Suppressor macrophage (primary cell): Measurements from ENCODE around the gene WDR88.
A peak's percentile ranks its signal among the peaks of the same experiment; 100 is the strongest.
"Not testable (repeated sequence)": the region's sequence is repeated elsewhere in the genome, so short reads cannot be mapped to it uniquely, and the experiment has no call there.

Experiments
- DNase-seq, 4 experiments: peaks; one replicate each; pipeline ENCODE4 v3.0.0-alpha.2; 2020 to 2022
- total RNA-seq, 17 experiments: gene quantifications; one replicate each; lab custom pipeline; 2026; ENCODE audit warnings: mixed read lengths in 6 of 17, inconsistent platforms in 3 of 17; lab: John Stamatoyannopoulos, UW

WDR88 gene, protein sequence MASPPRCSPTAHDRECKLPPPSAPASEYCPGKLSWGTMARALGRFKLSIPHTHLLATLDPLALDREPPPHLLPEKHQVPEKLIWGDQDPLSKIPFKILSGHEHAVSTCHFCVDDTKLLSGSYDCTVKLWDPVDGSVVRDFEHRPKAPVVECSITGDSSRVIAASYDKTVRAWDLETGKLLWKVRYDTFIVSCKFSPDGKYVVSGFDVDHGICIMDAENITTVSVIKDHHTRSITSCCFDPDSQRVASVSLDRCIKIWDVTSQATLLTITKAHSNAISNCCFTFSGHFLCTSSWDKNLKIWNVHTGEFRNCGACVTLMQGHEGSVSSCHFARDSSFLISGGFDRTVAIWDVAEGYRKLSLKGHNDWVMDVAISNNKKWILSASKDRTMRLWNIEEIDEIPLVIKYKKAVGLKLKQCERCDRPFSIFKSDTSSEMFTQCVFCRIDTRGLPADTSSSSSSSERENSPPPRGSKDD
- 0 to 0.77 (median 0) reads per million in 17 experiments for total RNA-seq

GRCh38 chr19:33132021-33132420, at the start of gene WDR88:
TSS of gene WDR88 (plus strand) at chr19:33132114. CDS start at chr19:33132170, 56 bp downstream.
- DNase-seq = no peak

- no peak for DNase-seq
Observed at GRCh38 chr19:33085570-33086128, 46.3 kb upstream of the WDR88 start.

GRCh38 chr19:33086955-33087354, 45.0 kb upstream of the WDR88 start:
- DNase-seq = no peak

- no peak for DNase-seq
Observed at GRCh38 chr19:33089010-33089409, 42.9 kb upstream of the WDR88 start.

DNA sequence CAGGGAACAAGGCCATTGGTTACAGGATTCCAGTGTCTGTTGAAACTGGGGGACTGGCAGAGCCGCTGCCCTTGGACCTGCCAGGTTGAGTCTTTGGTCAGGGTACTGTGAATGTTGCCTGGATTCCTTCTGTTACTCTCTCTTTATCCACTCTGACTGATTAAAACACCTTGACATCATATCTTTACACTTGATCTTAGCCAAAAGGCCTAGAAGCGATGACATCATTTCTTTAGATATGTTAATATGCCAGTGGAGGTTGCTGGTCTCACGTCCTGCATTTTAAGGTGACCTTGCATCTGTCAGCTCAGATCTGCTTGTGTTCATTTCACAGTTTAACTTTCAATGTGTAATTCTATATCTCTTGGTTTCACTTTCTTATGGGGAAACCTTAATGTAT, 41.7 kb upstream of the WDR88 start:
- DNase-seq = no peak

GRCh38 chr19:33093420-33094210, 38.3 kb upstream of the WDR88 start:
- no peak for DNase-seq

DNA sequence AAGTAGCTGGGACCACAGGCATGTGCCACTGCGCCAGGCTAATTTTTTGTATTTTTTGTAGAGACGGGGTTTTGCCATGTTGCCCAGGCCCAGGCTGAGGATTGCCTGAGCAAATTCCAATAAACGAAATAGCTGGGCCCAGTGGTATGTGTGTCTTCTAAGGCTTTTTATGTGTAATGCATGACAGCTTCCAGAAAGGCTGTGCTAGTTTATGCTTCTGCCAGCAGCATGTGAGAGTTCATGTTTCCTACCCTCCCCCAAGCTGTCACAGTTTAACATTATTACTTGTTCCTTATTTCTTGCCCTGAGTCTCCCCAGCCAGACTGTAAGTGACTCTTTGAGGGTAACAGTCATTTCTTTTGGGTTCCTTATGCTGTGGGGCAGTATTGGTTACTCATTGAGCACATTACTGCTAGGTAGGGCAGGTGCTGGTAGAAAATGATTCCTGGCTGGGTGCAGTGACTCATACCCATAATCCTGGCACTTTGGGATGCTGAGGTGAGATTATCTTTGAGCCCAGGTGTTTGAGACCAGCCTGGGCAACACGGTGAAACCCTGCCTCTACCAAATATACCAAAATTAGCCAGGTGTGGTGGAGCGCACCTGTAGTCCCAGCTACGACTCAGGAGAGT, 37.4 kb upstream of the WDR88 start:
- no peak for DNase-seq

- no peak for DNase-seq
Observed at GRCh38 chr19:33096005-33096404, 35.9 kb upstream of the WDR88 start.

GRCh38 chr19:33098055-33098534, 33.8 kb upstream of the WDR88 start:
- no peak for DNase-seq

DNA sequence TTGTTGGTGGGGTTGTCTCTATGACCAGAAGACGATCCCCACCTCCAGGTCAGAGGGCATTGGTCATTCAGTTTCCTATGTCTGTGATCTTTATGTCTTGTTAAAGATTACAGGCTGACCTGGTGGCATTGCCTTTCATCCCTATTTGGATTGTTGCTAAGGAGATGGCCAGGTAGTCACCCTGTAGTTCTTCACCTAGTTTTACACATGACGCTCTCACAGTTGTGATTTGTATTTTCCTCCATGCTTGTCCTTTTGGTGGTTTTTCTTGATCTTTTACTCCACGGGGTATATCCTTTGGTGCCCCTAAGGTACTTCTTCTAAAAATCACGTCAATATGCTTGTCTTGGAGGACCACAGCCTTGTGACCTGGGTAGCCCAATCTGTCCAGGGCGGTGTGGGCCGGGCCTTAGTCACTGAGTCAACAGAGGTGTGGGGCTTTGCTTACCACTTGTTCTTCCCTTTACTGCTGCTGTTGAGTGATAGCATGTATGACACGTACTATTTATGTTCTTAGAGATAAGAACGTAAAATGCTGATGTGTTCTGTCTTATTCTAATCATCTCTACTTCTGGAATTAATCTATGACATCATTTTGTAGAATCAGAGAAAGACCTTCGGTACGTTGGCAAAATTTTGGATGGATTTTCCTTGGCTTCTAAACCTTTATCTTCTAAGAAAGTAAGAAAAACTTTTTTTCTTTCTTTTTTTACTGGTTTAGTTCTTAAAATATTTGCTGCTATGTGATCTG, 30.8 kb upstream of the WDR88 start:
- no peak for DNase-seq

DNA sequence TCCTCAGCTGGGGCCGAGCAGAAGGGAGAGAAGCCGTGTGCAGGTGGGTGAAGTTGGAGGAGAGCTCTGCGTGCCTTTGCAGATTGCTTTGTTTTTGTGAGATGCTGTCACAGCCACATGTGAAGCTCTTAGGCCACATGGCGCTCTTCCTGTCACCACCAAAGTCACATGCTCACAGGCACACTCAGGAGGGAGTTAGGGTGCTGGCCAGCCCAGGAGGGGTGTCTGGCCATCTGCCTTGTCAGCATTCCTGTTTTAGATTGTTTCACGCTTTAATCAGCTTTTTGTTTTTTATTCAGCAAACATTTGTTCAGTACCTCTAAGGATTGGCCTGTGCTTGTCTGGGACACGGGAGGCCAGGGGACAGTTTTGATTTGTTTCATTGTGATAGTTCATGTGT, 29.0 kb upstream of the WDR88 start:
- DNase-seq = no peak

DNA sequence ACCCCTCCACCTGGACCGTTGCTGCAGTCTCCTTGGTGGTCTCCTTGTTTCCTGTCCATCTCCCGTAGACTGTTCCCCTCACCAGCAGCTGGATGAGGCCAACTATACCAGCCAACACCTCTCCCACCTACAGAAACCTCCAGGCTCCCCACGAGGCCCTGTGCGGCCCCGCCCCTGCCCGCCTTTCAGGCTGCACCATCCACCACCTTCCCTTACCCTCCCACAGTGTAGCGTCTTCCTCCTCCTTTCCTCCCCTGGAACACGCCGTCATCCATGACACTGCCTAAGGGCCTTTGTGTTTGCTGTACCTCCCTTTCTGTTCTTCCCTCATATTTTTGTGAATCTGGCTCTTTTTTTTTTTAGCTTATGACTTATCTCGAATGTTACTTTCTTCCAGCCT, 23.8 kb upstream of the WDR88 start:
- DNase-seq = no peak

DNA sequence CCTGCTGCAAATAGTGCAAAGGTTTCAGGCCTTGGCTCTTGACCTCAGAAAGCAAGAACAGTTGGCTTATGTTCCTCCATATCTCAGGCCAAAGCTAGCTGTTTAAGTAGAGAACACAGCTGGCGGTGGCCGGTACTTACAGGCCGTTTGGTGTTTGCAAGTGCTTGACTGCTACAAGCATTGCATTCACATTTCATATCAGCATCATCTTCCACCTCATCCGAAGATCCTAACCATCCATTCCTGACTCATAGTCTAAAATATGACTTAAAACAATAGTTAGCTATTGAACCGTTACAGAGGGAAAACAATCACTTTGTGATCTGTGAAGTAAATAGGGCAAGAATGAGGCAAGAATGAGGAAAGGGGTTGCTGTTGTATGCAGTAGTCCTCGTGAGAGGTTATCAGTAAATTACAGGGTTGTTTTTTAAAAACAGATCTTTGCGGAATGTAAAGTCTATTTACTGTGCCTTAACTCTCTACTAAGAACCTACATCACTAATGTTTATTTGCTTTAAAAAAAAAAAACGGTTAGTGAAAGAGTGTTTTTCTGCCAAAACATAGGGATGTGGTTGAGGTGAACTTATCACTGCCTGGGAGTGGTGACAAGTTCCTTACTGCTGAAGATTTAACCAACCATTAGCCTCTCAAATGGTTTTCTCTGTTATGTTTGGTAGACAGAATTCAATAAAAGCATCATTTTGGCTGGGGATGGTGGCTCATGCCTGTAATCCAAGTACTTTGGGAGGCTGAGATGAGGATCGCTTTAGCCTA, 21.6 kb upstream of the WDR88 start:
- DNase-seq = no peak

GRCh38 chr19:33111587-33111986, 20.3 kb upstream of the WDR88 start:
- no peak for DNase-seq

- no peak for DNase-seq
Observed at GRCh38 chr19:33114312-33114711, 17.6 kb upstream of the WDR88 start.

DNA sequence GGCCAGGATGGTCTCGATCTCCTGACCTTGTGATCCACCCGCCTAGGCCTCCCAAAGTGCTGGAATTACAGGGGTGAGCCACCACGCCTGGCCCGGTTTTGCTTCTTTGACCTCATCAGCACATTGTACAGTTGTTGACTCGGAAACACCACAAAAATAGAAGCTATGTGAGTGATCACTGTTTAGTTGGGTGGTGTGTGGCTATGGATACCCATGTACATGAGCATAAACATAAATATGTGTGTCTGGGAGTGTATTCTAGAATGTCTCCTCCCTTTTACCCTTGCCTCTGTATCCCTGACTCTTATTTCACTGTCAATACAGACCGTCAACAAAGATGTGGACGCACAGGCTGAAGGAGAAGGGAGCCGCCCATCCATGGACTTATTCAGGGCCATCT, 14.4 kb upstream of the WDR88 start:
- no peak for DNase-seq

DNA sequence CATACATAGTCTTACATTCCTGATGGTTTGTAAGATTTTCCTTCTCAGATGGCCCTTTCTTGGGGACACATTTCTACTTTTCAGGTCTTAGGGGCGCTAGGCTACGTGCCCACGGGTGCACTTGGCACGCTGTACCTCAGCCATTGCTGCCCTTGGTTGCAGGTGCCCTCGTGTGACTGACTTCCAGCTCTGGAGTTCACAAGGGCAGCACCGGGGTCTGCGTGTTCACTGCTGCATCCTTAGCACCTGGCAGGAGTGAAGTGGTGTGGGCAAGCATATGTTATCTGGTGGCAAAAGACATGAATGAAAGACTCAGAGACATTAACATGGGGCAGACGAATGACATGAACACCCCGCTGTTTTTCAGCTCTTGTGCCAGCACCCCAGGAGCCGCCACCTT, 13.3 kb upstream of the WDR88 start:
- no peak for DNase-seq

- DNase-seq = no peak
Observed at GRCh38 chr19:33124207-33125098, 7.5 kb upstream of the WDR88 start.

GRCh38 chr19:33125929-33126388, 6.0 kb upstream of the WDR88 start:
- peak; percentile 57 to 76 (median 72) for DNase-seq

GRCh38 chr19:33126712-33127111, 5.2 kb upstream of the WDR88 start:
- not testable (repeated sequence) for DNase-seq
